AG04450 (cell line): ENCODE data around the gene DOC2A. TPM values are rescaled to one million over a fixed set of nuclear protein-coding genes. Genes with fewer than 3 reads are reported as not detected.
"Not testable (repeated sequence)": the region's sequence is repeated elsewhere in the genome, so short reads cannot be mapped to it uniquely, and the experiment has no call there.

Experiments used
- CTCF ChIA-PET: fragments of 300-600, 350-600 bp; formaldehyde crosslinking; extraction: SDS; loops from one replicate; lab custom pipeline; 2022; ENCODE audit warnings: antibody characterized with exemption, inconsistent platforms; lab: Charles Lee
- POLR2A ChIA-PET: fragments of 350-600 bp; formaldehyde crosslinking; extraction: SDS; loops from one replicate; lab custom pipeline; 2021; ENCODE audit warnings: antibody characterized with exemption, inconsistent platforms; lab: Yijun Ruan, JAX
- DNase-seq: peaks from one replicate; pipeline ENCODE4 v3.0.0-alpha.2; 2011; ENCODE audit warnings: low read depth, low spot score
- H3K27ac ChIP-seq: one replicate; pipeline ENCODE4 v1.5.1; 2012; ENCODE audit warnings: low read depth, low read length, control low read depth
- H3K27me3 ChIP-seq: one replicate; pipeline ENCODE4 v1.6.0; 2012; ENCODE audit warnings: low read length; ENCODE audit not compliant: control insufficient read depth, insufficient read depth
- H3K4me3 ChIP-seq: 2 replicates; pipeline ENCODE4 v1.5.1; 2011; ENCODE audit warnings: mild to moderate bottlenecking, low read depth, low read length, control low read depth
- H3K9me3 ChIP-seq: 2 replicates; pipeline ENCODE4 v1.5.1; 2012; ENCODE audit warnings: low read length; ENCODE audit not compliant: control insufficient read depth, insufficient read depth
- CTCF ChIP-seq: IDR thresholded peaks from 2 replicates; pipeline ENCODE4 v1.5.1; 2011; ENCODE audit warnings: low read depth, low read length, control low read depth, inconsistent platforms
- polyA plus RNA-seq: library from polyadenylated mRNA; depleted of rRNA; stranded (reverse); fragments of >200 nt; gene quantifications from 2 replicates; pipeline ENCODE4 v1.2.3, GENCODE V29; 2011

The DOC2A gene
- polyA plus RNA-seq, 1 experiment = 0.22 TPM

- ChIA-PET CTCF (interaction anchor here (0.9 to 2.0 kb wide), 2 partner anchors 13 to 170 kb away, joined by 3 to 9 read pairs; partner anchors contain the start of gene TLCD3B), POLR2A (no interaction called here)
- Histone ChIP-seq H3K9me3 (no peaks in the 10 kb centered on the region), H3K27ac (no peak overlapping the region), H3K27me3 (peaks cover 12% of the 10 kb centered on the region), H3K4me3 (no peak overlapping the region)
- no peak for TF ChIP-seq CTCF
- DNase-seq = no peak
These were observed 7.9 kb upstream of the DOC2A start for GRCh38 chr16:30018731-30019158.

GRCh38 chr16:30017937-30018336, 7.1 kb upstream of the DOC2A start:
- H3K27me3 ChIP-seq, H3K4me3 ChIP-seq, POLR2A ChIA-PET, H3K9me3 ChIP-seq, DNase-seq, H3K27ac ChIP-seq: not testable (repeated sequence)
- CTCF ChIA-PET = interaction anchor here (0.6 to 2.0 kb wide), 2 partner anchors 14 to 170 kb away, joined by 3 to 9 read pairs; partner anchors contain the start of gene TLCD3B

GRCh38 chr16:30017277-30017656, 6.4 kb upstream of the DOC2A start:
- ChIA-PET POLR2A (interaction anchor here (0.7 kb wide), 1 partner anchor 61 kb away, joined by 3 read pairs; no protein-coding TSS in a partner anchor), CTCF (interaction anchor here (0.6 kb wide), 1 partner anchor 169 kb away, joined by 3 read pairs; no protein-coding TSS in a partner anchor)

GRCh38 chr16:30016555-30017276, 5.9 kb upstream of the DOC2A start:
- peaks cover 8% of the 10 kb centered on the region for H3K27me3 ChIP-seq
- ChIA-PET POLR2A (interaction anchor here (0.7 kb wide), 1 partner anchor 62 kb away, joined by 3 read pairs; no protein-coding TSS in a partner anchor), CTCF (no interaction called here)
- H3K4me3 ChIP-seq = no peak overlapping the region
- no peak for DNase-seq
- no peak overlapping the region for H3K27ac ChIP-seq
- TF ChIP-seq CTCF = no peak
- no peaks in the 10 kb centered on the region; the same call in 1 of the 2 replicates for H3K9me3 ChIP-seq

More at GRCh38 chr16:30017277-30017656, 6.4 kb upstream of the DOC2A start:
- no peak for TF ChIP-seq CTCF
- peaks cover 3% of the 10 kb centered on the region for H3K27me3 ChIP-seq
- DNase-seq = no peak
- no peak overlapping the region for H3K4me3 ChIP-seq
- H3K9me3 ChIP-seq = no peaks in the 10 kb centered on the region
- no peak overlapping the region for H3K27ac ChIP-seq

GRCh38 chr16:30015450-30015849, 4.6 kb upstream of the DOC2A start:
- DNase-seq, H3K4me3 ChIP-seq, CTCF ChIA-PET, H3K9me3 ChIP-seq, H3K27ac ChIP-seq: not testable (repeated sequence)
- POLR2A ChIA-PET = interaction anchor here (0.7 kb wide), 1 partner anchor 187 kb away, joined by 5 read pairs; no protein-coding TSS in a partner anchor
- peaks cover 14% of the 10 kb centered on the region for H3K27me3 ChIP-seq

- DNase-seq, H3K27ac ChIP-seq, POLR2A ChIA-PET, H3K4me3 ChIP-seq, H3K9me3 ChIP-seq: not testable (repeated sequence)
- CTCF ChIA-PET = interaction anchor here (0.9 to 1.0 kb wide), 2 partner anchors 19 to 164 kb away, joined by 3 read pairs; partner anchors contain the start of gene TLCD3B
- peaks cover 29% of the 10 kb centered on the region for H3K27me3 ChIP-seq
These were observed 1.8 kb upstream of the DOC2A start for GRCh38 chr16:30012598-30012997.
